Measurements from ENCODE around the gene LAMC1. TPM values are rescaled to one million over a fixed set of nuclear protein-coding genes. Genes with fewer than 3 reads are reported as not detected.

The LAMC1 gene
- polyA plus RNA-seq, 4 donors = 2.5 to 84.5 (median 22.2) TPM

DNA sequence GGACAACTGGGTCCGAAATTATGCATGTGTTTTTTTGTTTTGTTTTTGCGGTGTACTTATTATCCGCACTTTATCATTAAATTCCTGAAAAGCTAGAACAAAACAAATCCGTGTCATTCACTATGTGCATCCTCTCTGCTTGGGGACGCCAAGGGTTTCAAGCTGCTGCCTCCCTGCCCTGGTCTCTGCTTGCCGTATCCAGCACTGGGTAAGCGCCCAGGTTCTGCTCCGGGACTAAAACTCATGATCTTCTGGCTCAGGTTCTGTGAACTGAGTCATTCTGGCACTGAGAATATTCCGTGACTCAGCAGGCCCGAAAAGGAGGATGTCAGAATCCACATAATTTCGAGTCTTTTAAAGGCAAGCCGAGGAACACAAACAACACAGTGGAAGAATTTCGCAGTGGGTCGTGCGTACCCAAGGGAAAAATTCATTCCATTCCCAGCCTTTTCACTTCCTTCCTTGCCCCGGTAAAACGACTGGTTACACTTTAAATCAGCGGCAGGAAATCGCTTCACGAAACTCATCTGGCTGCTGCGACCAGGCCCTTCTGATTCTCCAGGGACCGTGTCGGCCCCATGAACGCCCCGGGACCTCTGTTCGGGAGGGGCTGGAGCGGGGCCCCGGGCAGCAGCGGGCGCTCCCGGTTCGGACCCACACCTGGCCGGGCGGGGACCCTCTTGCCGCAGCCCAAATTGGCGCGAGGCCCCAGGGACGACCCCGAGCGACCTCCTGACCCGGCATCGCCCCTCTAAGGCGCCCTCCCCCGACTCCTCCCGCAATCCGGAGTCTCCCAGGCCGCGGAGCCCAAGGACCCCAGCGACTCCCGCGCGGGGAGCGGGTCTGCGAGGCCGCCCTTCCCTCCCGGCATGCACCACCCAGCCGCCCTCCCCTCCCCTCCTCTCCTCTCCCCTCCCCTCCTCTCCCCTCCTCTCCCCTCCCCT lies 746 bp upstream of the LAMC1 start:
- FAIRE-seq (no peak), DNase-seq (peak; percentile 64 to 89)
- peak overlapping the region; percentile 62 to 99 (median 97) for H3K27ac ChIP-seq (ENCODE audit: low read depth in 1 of 3, low read length in 2 of 3)
- no peaks in the 10 kb centered on the region for H3K36me3 ChIP-seq (ENCODE audit: control insufficient read depth in 3 of 3, insufficient read depth in 2 of 3, low read depth in 1 of 3, low read length in 3 of 3)
- H3K4me1 ChIP-seq (ENCODE audit: control insufficient read depth in 3 of 3, insufficient read depth in 2 of 3, low read depth in 1 of 3, low read length in 2 of 3) = peaks cover 0 to 5% (median 0%) of the 10 kb centered on the region in 3 donors
- 1% methylated on average over 49 to 57 of the region's 57 CpGs for WGBS, 3 donors
- H3K4me3 ChIP-seq (ENCODE audit: low read depth in 1 of 3, low read length in 3 of 3) = peak overlapping the region; percentile 57 to 79 (median 68)
- no peaks in the 10 kb centered on the region for H3K27me3 ChIP-seq (ENCODE audit: control insufficient read depth in 3 of 3, insufficient read depth in 3 of 3, low read length in 3 of 3)
- no peaks in the 10 kb centered on the region for H3K9me3 ChIP-seq (ENCODE audit: control insufficient read depth in 2 of 2, insufficient read depth in 1 of 2, low read depth in 1 of 2, low read length in 1 of 2)

- 0 to 1% (median 1%) methylated on average over 47 to 68 of the region's 68 CpGs for WGBS, 3 donors
- no peaks in the 10 kb centered on the region for H3K9me3 ChIP-seq (ENCODE audit: control insufficient read depth in 2 of 2, insufficient read depth in 1 of 2, low read depth in 1 of 2, low read length in 1 of 2)
- peaks cover 0 to 5% (median 0%) of the 10 kb centered on the region in 3 donors for H3K4me1 ChIP-seq (ENCODE audit: control insufficient read depth in 3 of 3, insufficient read depth in 2 of 3, low read depth in 1 of 3, low read length in 2 of 3)
- H3K4me3 ChIP-seq (ENCODE audit: low read depth in 1 of 3, low read length in 3 of 3) = peak overlapping the region; percentile 57 to 79 (median 68)
- DNase-seq (peak; percentile 74 to 93), FAIRE-seq (no peak)
- H3K27me3 ChIP-seq (ENCODE audit: control insufficient read depth in 3 of 3, insufficient read depth in 3 of 3, low read length in 3 of 3) = no peaks in the 10 kb centered on the region
- H3K36me3 ChIP-seq (ENCODE audit: control insufficient read depth in 3 of 3, insufficient read depth in 2 of 3, low read depth in 1 of 3, low read length in 3 of 3) = no peaks in the 10 kb centered on the region
- peak overlapping the region; percentile 16 to 80 (median 80) for H3K27ac ChIP-seq (ENCODE audit: low read depth in 1 of 3, low read length in 2 of 3)
Observed at GRCh38 chr1:183023601-183024316, 539 bp downstream of the LAMC1 start.

GRCh38 chr1:183024317-183025009 lies 1.2 kb downstream of the LAMC1 start:
- no peaks in the 10 kb centered on the region for H3K27me3 ChIP-seq (ENCODE audit: control insufficient read depth in 3 of 3, insufficient read depth in 3 of 3, low read length in 3 of 3)
- FAIRE-seq (no peak), DNase-seq (peak in 1 of 2 donors; percentile 30)
- peaks cover 0 to 8% (median 0%) of the 10 kb centered on the region in 3 donors for H3K4me1 ChIP-seq (ENCODE audit: control insufficient read depth in 3 of 3, insufficient read depth in 2 of 3, low read depth in 1 of 3, low read length in 2 of 3)
- 3 to 7% (median 3%) methylated on average over 14 of the region's 14 CpGs for WGBS, 3 donors
- H3K4me3 ChIP-seq (ENCODE audit: low read depth in 1 of 3, low read length in 3 of 3) = peak overlapping the region; percentile 57 to 79 (median 68)
- H3K27ac ChIP-seq (ENCODE audit: low read depth in 1 of 3, low read length in 2 of 3) = peak overlapping the region; percentile 16 to 80 (median 80)
- H3K9me3 ChIP-seq (ENCODE audit: control insufficient read depth in 2 of 2, insufficient read depth in 1 of 2, low read depth in 1 of 2, low read length in 1 of 2) = no peaks in the 10 kb centered on the region
- H3K36me3 ChIP-seq (ENCODE audit: control insufficient read depth in 3 of 3, insufficient read depth in 2 of 3, low read depth in 1 of 3, low read length in 3 of 3) = no peaks in the 10 kb centered on the region

- no peaks in the 10 kb centered on the region for H3K36me3 ChIP-seq (ENCODE audit: control insufficient read depth in 3 of 3, insufficient read depth in 2 of 3, low read depth in 1 of 3, low read length in 3 of 3)
- peak overlapping the region in 2 of 3 donors; percentile 57 to 79 for H3K4me3 ChIP-seq (ENCODE audit: low read depth in 1 of 3, low read length in 3 of 3)
- DNase-seq (no peak), FAIRE-seq (no peak)
- no peaks in the 10 kb centered on the region for H3K27me3 ChIP-seq (ENCODE audit: control insufficient read depth in 3 of 3, insufficient read depth in 3 of 3, low read length in 3 of 3)
- 25 to 38% (median 32%) methylated on average over 3 of the region's 3 CpGs for WGBS, 3 donors
- no peaks in the 10 kb centered on the region for H3K9me3 ChIP-seq (ENCODE audit: control insufficient read depth in 2 of 2, insufficient read depth in 1 of 2, low read depth in 1 of 2, low read length in 1 of 2)
- peak overlapping the region in 1 of 3 donors; percentile 80 for H3K27ac ChIP-seq (ENCODE audit: low read depth in 1 of 3, low read length in 2 of 3)
- peaks cover 0 to 12% (median 0%) of the 10 kb centered on the region in 3 donors for H3K4me1 ChIP-seq (ENCODE audit: control insufficient read depth in 3 of 3, insufficient read depth in 2 of 3, low read depth in 1 of 3, low read length in 2 of 3)
Observed at GRCh38 chr1:183025010-183025337, 1.8 kb downstream of the LAMC1 start.

DNA sequence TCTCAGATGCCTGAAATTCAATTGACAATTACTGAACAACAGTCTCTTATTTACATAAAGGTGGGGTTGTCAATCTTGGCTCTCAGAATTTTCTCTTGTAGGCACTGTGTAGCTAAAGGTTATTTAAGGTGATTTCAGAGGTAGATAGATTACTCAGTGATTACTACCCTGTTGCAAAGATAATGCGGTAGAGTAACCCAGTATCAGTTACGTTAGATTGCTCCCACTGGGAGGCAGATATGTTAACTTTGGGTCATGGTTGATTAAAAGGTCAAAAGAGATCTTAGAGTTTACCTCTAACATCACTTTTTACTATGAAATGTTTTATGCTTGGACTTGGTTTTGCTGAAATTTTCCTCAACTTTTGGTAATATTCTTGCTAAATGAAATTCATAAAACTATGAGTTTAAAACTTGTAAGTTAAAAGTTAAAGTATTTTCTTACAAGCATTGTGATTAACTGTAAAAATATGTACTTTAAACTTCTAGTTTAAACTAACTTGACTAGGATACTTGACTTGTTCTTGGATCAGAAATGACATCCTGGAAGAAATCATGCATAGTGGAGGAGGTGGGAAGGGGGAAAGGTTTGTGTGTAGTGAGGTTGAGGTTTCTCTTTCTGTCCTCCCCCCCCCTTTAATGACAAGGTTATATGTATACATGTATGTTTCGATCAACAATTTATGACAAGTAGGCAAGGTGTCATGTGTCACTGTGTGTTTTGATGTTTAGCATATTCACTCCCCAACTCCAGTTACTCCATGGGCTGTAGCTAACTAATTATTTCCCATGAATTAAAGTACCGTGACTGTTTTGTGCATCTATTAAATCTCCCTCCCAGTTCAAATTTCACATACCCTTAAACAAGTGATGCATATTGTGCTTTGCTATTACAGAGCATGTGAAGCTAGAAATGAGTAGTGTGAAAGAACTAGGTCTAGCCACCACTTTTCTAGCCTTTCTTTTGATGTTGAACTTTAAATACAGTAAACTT lies 2.9 kb downstream of the LAMC1 start:
- no peak for DNase-seq
- H3K4me1 ChIP-seq (ENCODE audit: control insufficient read depth in 3 of 3, insufficient read depth in 2 of 3, low read depth in 1 of 3, low read length in 2 of 3) = peaks cover 0 to 14% (median 0%) of the 10 kb centered on the region in 3 donors
- H3K9me3 ChIP-seq (ENCODE audit: control insufficient read depth in 2 of 2, insufficient read depth in 1 of 2, low read depth in 1 of 2, low read length in 1 of 2) = no peaks in the 10 kb centered on the region
- 36 to 44% (median 42%) methylated on average over 4 of the region's 4 CpGs for WGBS, 3 donors
- H3K27me3 ChIP-seq (ENCODE audit: control insufficient read depth in 3 of 3, insufficient read depth in 3 of 3, low read length in 3 of 3) = no peaks in the 10 kb centered on the region
- no peak for FAIRE-seq
- H3K36me3 ChIP-seq (ENCODE audit: control insufficient read depth in 3 of 3, insufficient read depth in 2 of 3, low read depth in 1 of 3, low read length in 3 of 3) = no peaks in the 10 kb centered on the region
- no peak overlapping the region for H3K4me3 ChIP-seq (ENCODE audit: low read depth in 1 of 3, low read length in 3 of 3)
- no peak overlapping the region for H3K27ac ChIP-seq (ENCODE audit: low read depth in 1 of 3, low read length in 2 of 3)

DNA sequence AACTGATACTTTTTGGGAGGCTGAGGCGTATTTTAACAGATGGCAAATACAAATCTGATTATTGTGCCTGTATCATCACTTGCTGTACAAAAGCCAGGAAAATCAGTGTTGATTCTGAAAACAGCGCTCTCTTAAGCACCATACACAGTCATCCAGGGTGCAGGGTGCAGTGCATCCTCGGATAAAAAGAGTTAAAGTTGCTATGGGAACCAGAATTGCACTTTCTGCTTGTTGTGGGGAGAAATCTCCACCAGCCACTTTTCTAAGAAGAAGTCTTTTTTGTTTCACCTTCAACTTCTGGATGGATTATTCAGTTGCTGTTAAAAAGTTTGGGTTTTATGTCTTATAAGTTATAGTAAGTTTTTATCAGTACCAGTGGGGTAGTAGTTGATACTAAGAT lies 3.8 kb downstream of the LAMC1 start:
- FAIRE-seq (no peak), DNase-seq (no peak)
- H3K4me3 ChIP-seq (ENCODE audit: low read depth in 1 of 3, low read length in 3 of 3) = no peak overlapping the region
- no peak overlapping the region for H3K27ac ChIP-seq (ENCODE audit: low read depth in 1 of 3, low read length in 2 of 3)
- 35 to 56% (median 37%) methylated on average over 3 of the region's 3 CpGs for WGBS, 3 donors
- no peaks in the 10 kb centered on the region for H3K9me3 ChIP-seq (ENCODE audit: control insufficient read depth in 2 of 2, insufficient read depth in 1 of 2, low read depth in 1 of 2, low read length in 1 of 2)
- no peaks in the 10 kb centered on the region for H3K27me3 ChIP-seq (ENCODE audit: control insufficient read depth in 3 of 3, insufficient read depth in 3 of 3, low read length in 3 of 3)
- H3K36me3 ChIP-seq (ENCODE audit: control insufficient read depth in 3 of 3, insufficient read depth in 2 of 3, low read depth in 1 of 3, low read length in 3 of 3) = no peaks in the 10 kb centered on the region
- peaks cover 0 to 11% (median 0%) of the 10 kb centered on the region in 3 donors for H3K4me1 ChIP-seq (ENCODE audit: control insufficient read depth in 3 of 3, insufficient read depth in 2 of 3, low read depth in 1 of 3, low read length in 2 of 3)

- H3K4me1 ChIP-seq (ENCODE audit: control insufficient read depth in 3 of 3, insufficient read depth in 2 of 3, low read depth in 1 of 3, low read length in 2 of 3) = peaks cover 0 to 9% (median 0%) of the 10 kb centered on the region in 3 donors
- no peaks in the 10 kb centered on the region for H3K36me3 ChIP-seq (ENCODE audit: control insufficient read depth in 3 of 3, insufficient read depth in 2 of 3, low read depth in 1 of 3, low read length in 3 of 3)
- no peaks in the 10 kb centered on the region for H3K9me3 ChIP-seq (ENCODE audit: control insufficient read depth in 2 of 2, insufficient read depth in 1 of 2, low read depth in 1 of 2, low read length in 1 of 2)
- DNase-seq = no peak
- H3K27me3 ChIP-seq (ENCODE audit: control insufficient read depth in 3 of 3, insufficient read depth in 3 of 3, low read length in 3 of 3) = no peaks in the 10 kb centered on the region
- no peak overlapping the region for H3K27ac ChIP-seq (ENCODE audit: low read depth in 1 of 3, low read length in 2 of 3)
- no peak for FAIRE-seq
- H3K4me3 ChIP-seq (ENCODE audit: low read depth in 1 of 3, low read length in 3 of 3) = no peak overlapping the region
Observed at GRCh38 chr1:183027791-183028190, 4.6 kb downstream of the LAMC1 start.
